GM12873 (cell line): ENCODE data around the gene ASCC1.

Source experiments
- CTCF ChIP-seq: IDR thresholded peaks from 2 replicates; pipeline ENCODE4 v1.5.1; 2012; ENCODE audit warnings: low read depth, mild to moderate bottlenecking, moderate library complexity, low read length, control low read depth; ENCODE audit not compliant: insufficient read depth; ENCODE audit errors: missing control alignments

The ASCC1 gene

GRCh38 chr10:72082856-72083789 lies 133.0 kb downstream of the ASCC1 start:
- no peak for TF ChIP-seq CTCF

GRCh38 chr10:72081772-72082590 lies 134.1 kb downstream of the ASCC1 start:
- TF ChIP-seq CTCF: no peak

GRCh38 chr10:72081210-72081609 lies 134.9 kb downstream of the ASCC1 start:
- no peak for TF ChIP-seq CTCF

GRCh38 chr10:72080042-72080975 lies 135.8 kb downstream of the ASCC1 start:
- TF ChIP-seq CTCF: no peak

- no peak for TF ChIP-seq CTCF
Observed at GRCh38 chr10:72079356-72079755, 136.7 kb downstream of the ASCC1 start.

- no peak for TF ChIP-seq CTCF
Observed at GRCh38 chr10:72077275-72077990, 138.6 kb downstream of the ASCC1 start.
